Trophoblast cell (in vitro differentiated cells and primary cell): Measurements from ENCODE around the gene OSBPL1A.

Source experiments
- DNase-seq, 2 donors: peaks; one replicate each; pipeline ENCODE4 v3.0.0-alpha.2; 2016
- H2AFZ ChIP-seq: 2 replicates; pipeline ENCODE4 v1.6.1; 2013; ENCODE audit warnings: low read length, moderate library complexity, mild to moderate bottlenecking; ENCODE audit not compliant: insufficient read depth, poor library complexity
- H2AK5ac ChIP-seq: 2 replicates; pipeline ENCODE4 v1.6.1; 2013; ENCODE audit warnings: mild to moderate bottlenecking, low read length
- H2BK120ac ChIP-seq: 2 replicates; pipeline ENCODE4 v1.6.1; 2013; ENCODE audit warnings: low read length, mild to moderate bottlenecking, moderate library complexity; ENCODE audit not compliant: insufficient read depth, poor library complexity
- H2BK12ac ChIP-seq: 2 replicates; pipeline ENCODE4 v1.6.1; 2013; ENCODE audit warnings: mild to moderate bottlenecking, low read length, moderate library complexity
- H2BK5ac ChIP-seq: 2 replicates; pipeline ENCODE4 v1.6.1; 2013; ENCODE audit warnings: low read length, low read depth, moderate library complexity, mild to moderate bottlenecking; ENCODE audit not compliant: poor library complexity
- H3K14ac ChIP-seq: 2 replicates; pipeline ENCODE4 v1.6.1; 2013; ENCODE audit warnings: mild to moderate bottlenecking, low read length
- H3K18ac ChIP-seq: 2 replicates; pipeline ENCODE4 v1.6.1; 2013; ENCODE audit warnings: mild to moderate bottlenecking, low read length
- H3K23ac ChIP-seq: 2 replicates; pipeline ENCODE4 v1.6.1; 2013; ENCODE audit warnings: low read length
- H3K27ac ChIP-seq: 2 replicates; pipeline ENCODE4 v1.5.1; 2013; ENCODE audit warnings: low read depth, mild to moderate bottlenecking, inconsistent platforms, low read length, moderate library complexity
- H3K27me3 ChIP-seq: 2 replicates; pipeline ENCODE4 v1.6.1; 2013; ENCODE audit warnings: inconsistent platforms, mild to moderate bottlenecking, low read length, moderate library complexity; ENCODE audit not compliant: insufficient read depth
- H3K36me3 ChIP-seq, 2 experiments: 1 replicate in 1 of 2; 2 replicates in 1 of 2; pipeline ENCODE4 v1.6.1; 2013; ENCODE audit warnings: low read length in 2 of 2, mild to moderate bottlenecking in 2 of 2, moderate library complexity in 1 of 2; ENCODE audit not compliant: insufficient read depth in 2 of 2, control insufficient read depth in 1 of 2
- H3K4ac ChIP-seq: 2 replicates; pipeline ENCODE4 v1.6.1; 2013; ENCODE audit warnings: low read depth, mild to moderate bottlenecking, low read length, moderate library complexity
- H3K4me1 ChIP-seq, 2 experiments: 1 replicate in 1 of 2; 2 replicates in 1 of 2; pipeline ENCODE4 v1.6.1; 2013; ENCODE audit warnings: low read length in 2 of 2, mild to moderate bottlenecking in 2 of 2, moderate library complexity in 1 of 2; ENCODE audit not compliant: insufficient read depth in 2 of 2, control insufficient read depth in 1 of 2
- H3K4me2 ChIP-seq: 2 replicates; pipeline ENCODE4 v1.6.1; 2013; ENCODE audit warnings: inconsistent platforms, mild to moderate bottlenecking, low read length, moderate library complexity
- H3K4me3 ChIP-seq: 2 replicates; pipeline ENCODE4 v1.5.1; 2013; ENCODE audit warnings: mild to moderate bottlenecking, low read depth, low read length, inconsistent platforms
- H3K79me1 ChIP-seq: one replicate; pipeline ENCODE4 v1.6.1; 2013; ENCODE audit warnings: low read length
- H3K79me2 ChIP-seq: 2 replicates; pipeline ENCODE4 v1.6.1; 2013; ENCODE audit warnings: low read length, mild to moderate bottlenecking; ENCODE audit not compliant: control insufficient read depth, insufficient read depth, poor library complexity
- H3K9ac ChIP-seq: 2 replicates; pipeline ENCODE4 v1.6.1; 2013; ENCODE audit warnings: mild to moderate bottlenecking, low read length
- H3K9me3 ChIP-seq: 2 replicates; pipeline ENCODE4 v1.6.1; 2013; ENCODE audit warnings: low read depth, mild to moderate bottlenecking, control low read depth, inconsistent platforms, low read length; ENCODE audit not compliant: insufficient read depth
- H4K12ac ChIP-seq: 2 replicates; pipeline ENCODE4 v1.6.1; 2013; ENCODE audit warnings: low read depth, mild to moderate bottlenecking, low read length, moderate library complexity
- H4K8ac ChIP-seq: 2 replicates; pipeline ENCODE4 v1.6.1; 2013; ENCODE audit warnings: low read depth, mild to moderate bottlenecking, low read length, moderate library complexity
- H4K91ac ChIP-seq: one replicate; pipeline ENCODE4 v1.6.1; 2013; ENCODE audit warnings: low read depth, mild to moderate bottlenecking, low read length, moderate library complexity
- WGBS: extraction: QIAGEN DNeasy Blood & Tissue Kit; methylation state at CpG from one replicate; pipeline ENCODE4 v1.1.7; 2013; ENCODE audit warnings: missing lambda C conversion rate; ENCODE audit not compliant: insufficient read length, insufficient coverage; ENCODE audit errors: extremely low coverage; 5-methylcytosine and 5-hydroxymethylcytosine counted together

The OSBPL1A gene

GRCh38 chr18:24173997-24174396 is 223.6 kb downstream of the OSBPL1A start:
- Histone ChIP-seq H2BK12ac (no peak overlapping the region), H2AK5ac (no peak overlapping the region), H3K4ac (no peak overlapping the region), H3K4me1 (peaks cover 6 to 7% of the 10 kb centered on the region in 2 experiments), H2BK120ac (no peak overlapping the region), H4K91ac (no peak overlapping the region), H3K27ac (no peak overlapping the region), H4K12ac (no peak overlapping the region), H3K9ac (no peak overlapping the region), H3K79me1 (peaks cover 4% of the 10 kb centered on the region), H2BK5ac (no peak overlapping the region), H3K79me2 (peaks cover 2% of the 10 kb centered on the region), H3K9me3 (no peaks in the 10 kb centered on the region), H2AFZ (no peak overlapping the region), H3K36me3 (no peaks in the 10 kb centered on the region), H3K4me3 (no peak overlapping the region), H3K14ac (no peak overlapping the region), H3K4me2 (no peak overlapping the region), H3K27me3 (no peaks in the 10 kb centered on the region), H4K8ac (no peak overlapping the region), H3K18ac (no peak overlapping the region), H3K23ac (no peak overlapping the region)
- DNase-seq: peak; percentile 19 to 67
- WGBS: no CpG with 5 or more reads among the region's 3 CpGs

GRCh38 chr18:24170360-24170759 is 227.3 kb downstream of the OSBPL1A start:
- H3K79me2 ChIP-seq: peaks cover 2% of the 10 kb centered on the region
- H2AFZ ChIP-seq: no peak overlapping the region
- H3K9me3 ChIP-seq: no peaks in the 10 kb centered on the region
- H4K12ac ChIP-seq: no peak overlapping the region
- H2BK5ac ChIP-seq: no peak overlapping the region
- H3K27ac ChIP-seq: no peak overlapping the region
- WGBS: no CpG with 5 or more reads among the region's 8 CpGs
- no peak overlapping the region for H3K4me2 ChIP-seq
- no peak overlapping the region for H3K9ac ChIP-seq
- no peak overlapping the region for H4K8ac ChIP-seq
- peaks cover 6% of the 10 kb centered on the region for H3K79me1 ChIP-seq
- H3K36me3 ChIP-seq: peaks cover 2 to 4% of the 10 kb centered on the region in 2 experiments
- no peak overlapping the region for H2BK120ac ChIP-seq
- H3K4me1 ChIP-seq: peaks cover 13% of the 10 kb centered on the region in 2 experiments
- no peak overlapping the region for H2AK5ac ChIP-seq
- H3K23ac ChIP-seq: no peak overlapping the region
- H3K18ac ChIP-seq: no peak overlapping the region
- H3K14ac ChIP-seq: no peak overlapping the region
- H4K91ac ChIP-seq: no peak overlapping the region
- no peaks in the 10 kb centered on the region for H3K27me3 ChIP-seq
- no peak overlapping the region for H2BK12ac ChIP-seq
- no peak overlapping the region for H3K4me3 ChIP-seq
- DNase-seq: no peak
- no peak overlapping the region for H3K4ac ChIP-seq

GRCh38 chr18:24168496-24168895 is 229.1 kb downstream of the OSBPL1A start:
- Histone ChIP-seq H2BK12ac (no peak overlapping the region), H3K27me3 (no peaks in the 10 kb centered on the region), H4K91ac (no peak overlapping the region), H4K8ac (no peak overlapping the region), H2BK5ac (no peak overlapping the region), H2AFZ (no peak overlapping the region), H3K14ac (no peak overlapping the region), H3K36me3 (peaks cover 2 to 4% of the 10 kb centered on the region in 2 experiments), H3K4me3 (no peak overlapping the region), H3K23ac (no peak overlapping the region), H3K4me2 (peak overlapping the region; percentile 21), H3K4me1 (peaks cover 15 to 18% of the 10 kb centered on the region in 2 experiments), H4K12ac (no peak overlapping the region), H3K79me2 (peaks cover 2% of the 10 kb centered on the region), H3K9ac (no peak overlapping the region), H3K9me3 (no peaks in the 10 kb centered on the region), H2BK120ac (no peak overlapping the region), H2AK5ac (no peak overlapping the region), H3K79me1 (peaks cover 6% of the 10 kb centered on the region), H3K4ac (no peak overlapping the region), H3K27ac (peak overlapping the region; percentile 21), H3K18ac (no peak overlapping the region)
- WGBS: no CpG with 5 or more reads among the region's 7 CpGs
- DNase-seq: peak; percentile 91 to 96

- no peak overlapping the region for H3K23ac ChIP-seq
- no peaks in the 10 kb centered on the region for H3K9me3 ChIP-seq
- H2BK12ac ChIP-seq: no peak overlapping the region
- no peak overlapping the region for H2AK5ac ChIP-seq
- H3K18ac ChIP-seq: no peak overlapping the region
- peaks cover 2 to 13% of the 10 kb centered on the region in 2 experiments for H3K36me3 ChIP-seq
- H3K14ac ChIP-seq: no peak overlapping the region
- no peak overlapping the region for H2BK5ac ChIP-seq
- H4K12ac ChIP-seq: no peak overlapping the region
- peaks cover 2 to 4% of the 10 kb centered on the region in 2 experiments for H3K4me1 ChIP-seq
- no peak overlapping the region for H3K4me3 ChIP-seq
- DNase-seq: no peak
- no peak overlapping the region for H3K4me2 ChIP-seq
- H3K79me1 ChIP-seq: no peaks in the 10 kb centered on the region
- no peak overlapping the region for H3K9ac ChIP-seq
- no peak overlapping the region for H2BK120ac ChIP-seq
- H2AFZ ChIP-seq: no peak overlapping the region
- H3K27ac ChIP-seq: no peak overlapping the region
- H4K8ac ChIP-seq: no peak overlapping the region
- no peak overlapping the region for H3K4ac ChIP-seq
- no peaks in the 10 kb centered on the region for H3K27me3 ChIP-seq
- H3K79me2 ChIP-seq: no peaks in the 10 kb centered on the region
- no peak overlapping the region for H4K91ac ChIP-seq
- WGBS: no CpG with 5 or more reads among the region's 2 CpGs
These were observed 236.3 kb downstream of the OSBPL1A start for GRCh38 chr18:24161304-24161703.
